ENCODE results near the gene REEP2.

DNA sequence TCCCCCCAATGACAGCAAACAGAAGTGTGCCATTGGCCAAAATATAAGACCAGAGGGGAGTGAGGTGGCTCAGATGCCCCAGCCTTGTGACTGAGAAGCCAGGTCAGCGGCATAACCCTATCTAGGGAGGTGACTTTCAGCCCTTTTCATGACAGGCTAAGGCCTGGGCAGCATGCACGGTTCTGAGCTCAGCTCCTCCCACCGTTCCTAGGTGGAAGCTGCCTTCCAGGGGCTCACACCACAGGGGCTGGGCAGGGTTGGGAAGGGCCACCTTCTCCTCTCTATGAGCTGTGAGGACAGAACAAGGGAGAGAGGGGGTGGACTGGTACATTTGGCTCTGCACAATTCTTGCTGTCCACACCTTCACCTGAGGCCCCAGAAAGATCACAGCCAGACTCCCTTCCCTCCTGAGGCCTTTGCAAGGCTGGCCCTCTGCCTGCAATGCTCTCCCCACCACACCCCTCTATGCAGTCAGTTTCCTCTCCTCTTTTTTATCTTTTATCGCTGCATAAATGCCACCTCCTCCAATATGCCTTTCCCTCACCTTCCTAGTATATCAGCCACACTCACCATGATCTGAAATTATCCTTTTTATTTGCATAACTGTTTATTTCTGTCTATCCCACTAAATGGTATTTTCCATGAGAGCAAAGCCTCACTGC is 21.3 kb downstream of the REEP2 start:
- TF ChIP-seq JUNB (IDR thresholded peaks at IDR 0.05) (no peak), CTCF (IDR thresholded peaks at IDR 0.05) (no peak), POLR2A (IDR thresholded peaks at IDR 0.05; ENCODE audit: low read length) (no peak)
